ENCODE data around the gene AFF1. TPM values are rescaled to one million over a fixed set of nuclear protein-coding genes. Genes with fewer than 3 reads are reported as not detected.
A peak's percentile ranks its signal among the peaks of the same experiment; 100 is the strongest.

Gene AFF1
- total and polyA plus RNA-seq, 2 of the 4 experiments (the other 2 are of a cell fraction): 7.0 to 9.6 TPM

- Histone ChIP-seq H2BK20ac (ENCODE audit: low read depth, low read length) (no peak overlapping the region), H2BK5ac (ENCODE audit: low read depth, low read length, poor library complexity, severe bottlenecking) (no peak overlapping the region), H3K27ac (ENCODE audit: insufficient read depth, low read length) (no peak overlapping the region), H3K56ac (ENCODE audit: extremely low read depth, insufficient read depth, low read length) (no peak overlapping the region), H4K5ac (ENCODE audit: low read depth, low read length) (no peak overlapping the region), H3K36me3 (ENCODE audit: control insufficient read depth, insufficient read depth, low read length) (no peaks in the 10 kb centered on the region; the same call in 1 of the 2 replicates), H4K8ac (ENCODE audit: low read depth in 2 of 2, low read length in 2 of 2) (no peak overlapping the region), H3K23ac (ENCODE audit: low read depth, low read length) (no peak overlapping the region), H3K4me1 (ENCODE audit: control insufficient read depth, insufficient read depth, low read length) (peaks cover 13% of the 10 kb centered on the region), H3K9me1 (ENCODE audit: insufficient read depth, low read length) (peaks cover 20% of the 10 kb centered on the region), H3K14ac (replicated peaks; ENCODE audit: low read depth, low read length) (no peak overlapping the region), H4K20me1 (ENCODE audit: insufficient read depth, low read length) (peaks cover 28% of the 10 kb centered on the region), H3K18ac (ENCODE audit: low read depth, low read length) (no peak overlapping the region), H3K27me3 (ENCODE audit: control insufficient read depth, insufficient read depth, low read length) (no peaks in the 10 kb centered on the region), H3K9me3 (ENCODE audit: control insufficient read depth, insufficient read depth, low read length) (no peaks in the 10 kb centered on the region), H3K79me1 (ENCODE audit: low read depth in 1 of 2, low read length in 2 of 2) (peaks cover 25 to 42% of the 10 kb centered on the region in 2 experiments), H3K4me2 (ENCODE audit: low read depth, low read length) (no peak overlapping the region), H2BK120ac (ENCODE audit: low read depth, low read length) (no peak overlapping the region), H3K4me3 (ENCODE audit: insufficient read depth, low read depth, low read length) (no peak overlapping the region), H4K91ac (ENCODE audit: insufficient read depth, low read depth, low read length) (no peak overlapping the region), H2BK15ac (ENCODE audit: low read depth, low read length) (no peak overlapping the region), H3K4ac (ENCODE audit: low read depth, low read length) (no peak overlapping the region), H2AFZ (replicated peaks; ENCODE audit: low read length, poor library complexity) (no peak overlapping the region), H2AK5ac (ENCODE audit: low read depth, low read length) (no peak overlapping the region), H2AK9ac (replicated peaks; ENCODE audit: low read depth, low read length, poor library complexity) (no peak overlapping the region), H3K9ac (ENCODE audit: low read depth, low read length) (no peak overlapping the region)
- TF ChIP-seq CEBPB (IDR thresholded peaks at IDR 0.05; ENCODE audit: low read depth, low read length): no peak
- TF ChIP-seq CHD1 (IDR thresholded peaks at IDR 0.05; ENCODE audit: low read depth, low read length): no peak
- TF ChIP-seq MAFK (IDR thresholded peaks at IDR 0.05; ENCODE audit: low read depth, low read length): 0 out of 2 replicates have a peak, but pooled peaks have one; percentile 1
- TF ChIP-seq RFX5 (IDR thresholded peaks at IDR 0.05; ENCODE audit: low read depth, low read length): no peak
- TF ChIP-seq BHLHE40 (IDR thresholded peaks at IDR 0.05; ENCODE audit: low read depth, low read length): peak; percentile 31; the same call in 1 of the 2 replicates
- 0 out of 2 replicates have a peak, but pooled peaks have one; percentile 7 for TF ChIP-seq RAD21 (IDR thresholded peaks at IDR 0.05; ENCODE audit: low read length)
- peak; percentile 23; the same call in 1 of the 2 replicates for TF ChIP-seq SMC3 (IDR thresholded peaks at IDR 0.05; ENCODE audit: low read depth, low read length)
- no peak for TF ChIP-seq CTCF (conservative IDR thresholded peaks at IDR 0.05; ENCODE audit: low read depth, low read length)
- TF ChIP-seq FOS (IDR thresholded peaks at IDR 0.05; ENCODE audit: low read depth, low read length): peak; percentile 68
- no peak for TF ChIP-seq MAZ (IDR thresholded peaks at IDR 0.05; ENCODE audit: borderline replicate concordance, low read depth, low read length)
- no peak for TF ChIP-seq POLR2A (IDR thresholded peaks at IDR 0.05; ENCODE audit: low read depth, low read length)
- ChIA-PET POLR2A (ENCODE audit: unreplicated experiment) (no interaction called here), CTCF (no interaction called here)
- BruUV-seq (replicated peaks): no TSS peak
- in situ Hi-C loops (cut with MboI; ENCODE audit: low sequenced_read_pairs): no loop called here
- dilution Hi-C loops (cut with HindIII; ENCODE audit: low sequenced_read_pairs, unreplicated experiment): no loop called here
- ATAC-seq (ENCODE audit: low read depth) (peak; percentile 62; the same call in 1 of the 2 replicates), DNase-seq (peak; percentile 88)
- intact Hi-C loops (cut with micrococcal nuclease): no loop called here
- WGBS, 2 experiments (ENCODE audit: extremely low coverage in 2 of 2, insufficient read length in 1 of 2): no CpG with 5 or more reads among the region's 5 CpGs
Measured at GRCh38 chr4:87060957-87061356, 126.1 kb downstream of the AFF1 start.

Measured in IMR-90 (cell line).